H9 (cell line): Measurements from ENCODE around the gene RAB11A. TPM values are rescaled to one million over a fixed set of nuclear protein-coding genes. Genes with fewer than 3 reads are reported as not detected.

Experiments
- DNase-seq: peaks from one replicate; pipeline ENCODE4 v3.0.0-alpha.2; 2017
- H2AFZ ChIP-seq: one replicate; pipeline ENCODE4 v1.6.1; 2013; ENCODE audit warnings: mild to moderate bottlenecking, low read length, control low read depth, moderate library complexity
- H2AK5ac ChIP-seq: 2 replicates; pipeline ENCODE4 v1.6.1; 2013; ENCODE audit warnings: low read length, control low read depth, mixed read lengths; ENCODE audit not compliant: insufficient read length
- H2BK120ac ChIP-seq: one replicate; pipeline ENCODE4 v1.6.1; 2013; ENCODE audit warnings: low read depth, mild to moderate bottlenecking, low read length, control low read depth, inconsistent platforms; ENCODE audit not compliant: poor library complexity, severe bottlenecking
- H2BK12ac ChIP-seq: 2 replicates; pipeline ENCODE4 v1.6.1; 2013; ENCODE audit warnings: low read length, control low read depth, mixed read lengths, low read depth; ENCODE audit not compliant: insufficient read length
- H2BK15ac ChIP-seq: 2 replicates; pipeline ENCODE4 v1.6.1; 2013; ENCODE audit warnings: low read depth, low read length, control low read depth
- H2BK20ac ChIP-seq: one replicate; pipeline ENCODE4 v1.6.1; 2013; ENCODE audit warnings: low read depth, mild to moderate bottlenecking, low read length, control low read depth, inconsistent platforms; ENCODE audit not compliant: poor library complexity, severe bottlenecking
- H2BK5ac ChIP-seq: 2 replicates; pipeline ENCODE4 v1.6.1; 2013; ENCODE audit warnings: low read length, control low read depth, mixed read lengths; ENCODE audit not compliant: insufficient read length
- H3K14ac ChIP-seq: 2 replicates; pipeline ENCODE4 v1.6.1; 2013; ENCODE audit warnings: low read length, control low read depth; ENCODE audit not compliant: insufficient read depth
- H3K18ac ChIP-seq: 2 replicates; pipeline ENCODE4 v1.6.1; 2013; ENCODE audit warnings: low read depth, mild to moderate bottlenecking, mixed read lengths, low read length, control low read depth; ENCODE audit not compliant: insufficient read length
- H3K23ac ChIP-seq: 2 replicates; pipeline ENCODE4 v1.6.1; 2013; ENCODE audit warnings: low read length, control low read depth, mixed read lengths, low read depth; ENCODE audit not compliant: insufficient read length
- H3K23me2 ChIP-seq: 2 replicates; pipeline ENCODE4 v1.6.1; 2013; ENCODE audit warnings: low read depth, mild to moderate bottlenecking, mixed read lengths, low read length, control low read depth; ENCODE audit not compliant: insufficient read length, poor library complexity, severe bottlenecking
- H3K27ac ChIP-seq: 2 replicates; pipeline ENCODE4 v1.5.1; 2013; ENCODE audit warnings: low read length, control low read depth, mixed read lengths, low read depth; ENCODE audit not compliant: insufficient read length
- H3K27me3 ChIP-seq: 2 replicates; pipeline ENCODE4 v1.6.1; 2013; ENCODE audit warnings: low read length, control low read depth, inconsistent platforms; ENCODE audit not compliant: insufficient read depth
- H3K4ac ChIP-seq: 2 replicates; pipeline ENCODE4 v1.6.1; 2013; ENCODE audit warnings: low read depth, mild to moderate bottlenecking, control low read depth, inconsistent platforms, low read length, moderate library complexity
- H3K4me1 ChIP-seq: 2 replicates; pipeline ENCODE4 v1.6.1; 2013; ENCODE audit warnings: low read length, control low read depth, inconsistent platforms; ENCODE audit not compliant: insufficient read depth
- H3K4me2 ChIP-seq: 2 replicates; pipeline ENCODE4 v1.6.1; 2013; ENCODE audit warnings: low read length, control low read depth, mixed read lengths; ENCODE audit not compliant: insufficient read length, insufficient read depth
- H3K56ac ChIP-seq: 2 replicates; pipeline ENCODE4 v1.6.1; 2013; ENCODE audit warnings: low read depth, mild to moderate bottlenecking, mixed read lengths, low read length, control low read depth; ENCODE audit not compliant: insufficient read length
- H3K79me1 ChIP-seq: 2 replicates; pipeline ENCODE4 v1.6.1; 2013; ENCODE audit warnings: low read depth, mild to moderate bottlenecking, moderate library complexity, low read length, control low read depth, inconsistent platforms; ENCODE audit not compliant: insufficient read depth, poor library complexity, severe bottlenecking
- H3K79me2 ChIP-seq: 2 replicates; pipeline ENCODE4 v1.6.1; 2013; ENCODE audit warnings: low read length, control low read depth, inconsistent platforms; ENCODE audit not compliant: insufficient read depth
- H3K9ac ChIP-seq: 2 replicates; pipeline ENCODE4 v1.6.1; 2013; ENCODE audit warnings: low read length, control low read depth, mixed read lengths; ENCODE audit not compliant: insufficient read length; ENCODE audit errors: extremely low read depth
- H3K9me3 ChIP-seq: one replicate; pipeline ENCODE4 v1.6.1; 2013; ENCODE audit warnings: low read depth, low read length, inconsistent platforms; ENCODE audit not compliant: control insufficient read depth
- H3T11ph ChIP-seq: one replicate; pipeline ENCODE4 v1.6.1; 2013; ENCODE audit warnings: mild to moderate bottlenecking, low read length, control low read depth, inconsistent platforms
- H4K20me1 ChIP-seq: one replicate; pipeline ENCODE4 v1.6.1; 2013; ENCODE audit not compliant: control insufficient read depth, insufficient read length, insufficient read depth
- H4K5ac ChIP-seq: 2 replicates; pipeline ENCODE4 v1.6.1; 2013; ENCODE audit warnings: low read depth, mild to moderate bottlenecking, mixed read lengths, low read length, control low read depth; ENCODE audit not compliant: insufficient read length
- H4K8ac ChIP-seq: replicated peaks from 2 replicates; pipeline ENCODE4 v1.6.1; 2013; ENCODE audit warnings: low read length, control low read depth, mixed read lengths, low read depth; ENCODE audit not compliant: insufficient read length
- H4K91ac ChIP-seq: 2 replicates; pipeline ENCODE4 v1.6.1; 2013; ENCODE audit warnings: low read depth, mild to moderate bottlenecking, moderate library complexity, mixed read lengths, low read length, control low read depth; ENCODE audit not compliant: insufficient read length
- H3K27ac Mint-ChIP-seq, 3 experiments: 2 replicates in 2 of 3; 3 replicates in 1 of 3; pipeline ENCODE4 v1.8.0; 2020 to 2021; ENCODE audit warnings: mixed read lengths in 3 of 3, mild to moderate bottlenecking in 1 of 3, moderate library complexity in 1 of 3
- H3K27me3 Mint-ChIP-seq: 2 replicates; pipeline ENCODE4 v1.8.0; 2021; ENCODE audit warnings: low read depth, mild to moderate bottlenecking, moderate library complexity, mixed read lengths
- H3K36me3 Mint-ChIP-seq, 3 experiments: 2 replicates in 2 of 3; 3 replicates in 1 of 3; pipeline ENCODE4 v1.8.0; 2020 to 2021; ENCODE audit warnings: low read depth in 3 of 3, mixed read lengths in 3 of 3; ENCODE audit not compliant: insufficient read depth in 1 of 3
- H3K4me1 Mint-ChIP-seq, 2 experiments: 2 replicates each; pipeline ENCODE4 v1.8.0; 2020; ENCODE audit warnings: mixed read lengths in 2 of 2
- H3K4me3 Mint-ChIP-seq, 2 experiments: 2 replicates in 1 of 2; 3 replicates in 1 of 2; pipeline ENCODE4 v1.8.0; 2020 to 2021; ENCODE audit warnings: mild to moderate bottlenecking in 2 of 2, mixed read lengths in 2 of 2, moderate library complexity in 1 of 2
- H3K9me3 Mint-ChIP-seq, 2 experiments: 2 replicates in 1 of 2; 3 replicates in 1 of 2; pipeline ENCODE4 v1.8.0; 2020; ENCODE audit warnings: mild to moderate bottlenecking in 2 of 2, mixed read lengths in 2 of 2, moderate library complexity in 1 of 2
- WGBS: extraction: QIAGEN DNeasy Blood & Tissue Kit; methylation state at CpG from one replicate; pipeline ENCODE4 v1.1.7; 2013; ENCODE audit warnings: missing lambda C conversion rate, low lambda C conversion rate, mixed read lengths; ENCODE audit not compliant: insufficient read length; ENCODE audit errors: extremely low coverage; 5-methylcytosine and 5-hydroxymethylcytosine counted together
- total RNA-seq: library from RNA; stranded (reverse); gene quantifications from 2 replicates; pipeline ENCODE4 v1.2.1, GENCODE V29; 2021
- TF ChIP-seq, protein P1 (sequence below): fragments of 200-600 bp; sonication (generic); conservative IDR thresholded peaks from 3 replicates; pipeline ENCODE4 v1.8.0; 2021; ENCODE audit warnings: antibody characterized with exemption, mild to moderate bottlenecking

The RAB11A gene
- total RNA-seq, 1 experiment from 2014 or later: 217 TPM

DNA sequence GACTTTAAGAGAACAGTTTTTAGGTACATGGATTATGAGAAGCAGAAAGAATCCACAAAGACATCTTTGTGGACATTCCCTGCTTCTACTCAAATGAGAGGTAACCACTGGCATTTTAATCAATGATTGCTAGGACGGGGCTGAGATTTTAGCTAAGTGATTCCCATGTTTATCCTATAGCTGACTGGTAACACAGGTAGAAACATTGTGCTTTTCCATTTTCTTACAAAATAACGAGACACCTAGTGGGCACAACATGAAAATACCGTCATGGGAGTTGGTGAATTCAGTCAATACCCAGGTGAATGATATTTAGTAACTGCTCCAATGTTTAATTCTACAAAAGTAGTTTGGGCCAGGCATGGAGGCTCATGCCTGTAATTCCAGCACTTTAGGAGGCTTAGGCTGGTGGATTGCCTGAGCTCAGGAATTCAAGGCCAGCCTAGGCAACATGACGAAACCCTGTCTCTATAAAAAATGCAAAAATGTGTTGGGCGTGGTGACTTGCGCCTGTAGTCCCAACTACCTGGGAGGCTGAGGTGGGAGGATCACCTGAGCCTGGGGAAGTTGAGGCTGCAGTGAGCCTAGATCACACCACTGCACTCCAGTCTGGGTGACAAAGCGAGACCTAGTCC lies 40.0 kb upstream of the RAB11A start:
- peaks cover 0 to 3% (median 0%) of the 10 kb centered on the region in 3 experiments; a peak in 3 of 7 replicates for H3K36me3 Mint-ChIP-seq
- Histone ChIP-seq H2BK5ac (no peak overlapping the region), H3K14ac (no peak overlapping the region), H3K27me3 (no peaks in the 10 kb centered on the region), H3K79me1 (no peaks in the 10 kb centered on the region), H3K4me2 (no peak overlapping the region), H2BK12ac (no peak overlapping the region), H3K9me3 (no peaks in the 10 kb centered on the region), H4K20me1 (no peaks in the 10 kb centered on the region), H3K4ac (no peak overlapping the region), H4K91ac (no peak overlapping the region), H3K9ac (no peak overlapping the region), H4K8ac (no peak overlapping the region), H2BK20ac (no peak overlapping the region), H3T11ph (no peak overlapping the region), H3K27ac (no peak overlapping the region), H2AFZ (no peak overlapping the region), H2BK120ac (no peak overlapping the region), H3K56ac (no peak overlapping the region), H3K4me1 (peaks cover 12% of the 10 kb centered on the region; the same call in 1 of the 2 replicates), H3K18ac (no peak overlapping the region), H3K23ac (no peak overlapping the region), H3K23me2 (no peaks in the 10 kb centered on the region), H2BK15ac (no peak overlapping the region), H4K5ac (no peak overlapping the region), H3K79me2 (no peaks in the 10 kb centered on the region), H2AK5ac (no peak overlapping the region)
- no CpG with 5 or more reads among the region's 7 CpGs for WGBS
- no peak for DNase-seq
- H3K27me3 Mint-ChIP-seq: no peaks in the 10 kb centered on the region; the same call in 1 of the 2 replicates
- peaks cover 41 to 45% of the 10 kb centered on the region in 2 experiments for H3K4me1 Mint-ChIP-seq
- no peak overlapping the region for H3K4me3 Mint-ChIP-seq
- H3K9me3 Mint-ChIP-seq: peaks cover 0 to 3% of the 10 kb centered on the region in 2 experiments; a peak in 3 of 5 replicates
- H3K27ac Mint-ChIP-seq: no peak overlapping the region
- TF ChIP-seq, protein P1, sequence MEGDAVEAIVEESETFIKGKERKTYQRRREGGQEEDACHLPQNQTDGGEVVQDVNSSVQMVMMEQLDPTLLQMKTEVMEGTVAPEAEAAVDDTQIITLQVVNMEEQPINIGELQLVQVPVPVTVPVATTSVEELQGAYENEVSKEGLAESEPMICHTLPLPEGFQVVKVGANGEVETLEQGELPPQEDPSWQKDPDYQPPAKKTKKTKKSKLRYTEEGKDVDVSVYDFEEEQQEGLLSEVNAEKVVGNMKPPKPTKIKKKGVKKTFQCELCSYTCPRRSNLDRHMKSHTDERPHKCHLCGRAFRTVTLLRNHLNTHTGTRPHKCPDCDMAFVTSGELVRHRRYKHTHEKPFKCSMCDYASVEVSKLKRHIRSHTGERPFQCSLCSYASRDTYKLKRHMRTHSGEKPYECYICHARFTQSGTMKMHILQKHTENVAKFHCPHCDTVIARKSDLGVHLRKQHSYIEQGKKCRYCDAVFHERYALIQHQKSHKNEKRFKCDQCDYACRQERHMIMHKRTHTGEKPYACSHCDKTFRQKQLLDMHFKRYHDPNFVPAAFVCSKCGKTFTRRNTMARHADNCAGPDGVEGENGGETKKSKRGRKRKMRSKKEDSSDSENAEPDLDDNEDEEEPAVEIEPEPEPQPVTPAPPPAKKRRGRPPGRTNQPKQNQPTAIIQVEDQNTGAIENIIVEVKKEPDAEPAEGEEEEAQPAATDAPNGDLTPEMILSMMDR: peak; percentile 59
